H1 (cell line): ENCODE data around the gene ITPR1. TPM values are rescaled to one million over a fixed set of nuclear protein-coding genes. Genes with fewer than 3 reads are reported as not detected.

Source experiments
- CTCF ChIA-PET: fragments of 300-600 bp; sonication (Branson Sonifier 250); formaldehyde crosslinking; loops from one replicate; lab custom pipeline; 2021; ENCODE audit not compliant: partially characterized antibody; lab: Charles Lee
- POLR2A ChIA-PET: fragments of 300-600 bp; sonication (Branson Sonifier 250); formaldehyde crosslinking; loops from one replicate; lab custom pipeline; 2021; ENCODE audit warnings: inconsistent platforms; ENCODE audit not compliant: partially characterized antibody; lab: Charles Lee
- DNase-seq, 2 experiments: peaks; one replicate each; pipeline versions ENCODE4 v3.0.0 to v3.0.0-alpha.2; 2010 to 2022; ENCODE audit warnings: low spot score in 2 of 2, low read depth in 1 of 2, mixed read lengths in 1 of 2
- FAIRE-seq: peaks from 2 replicates; lab custom pipeline; 2011; peaks lifted over from hg19 to GRCh38; lab: Jason Lieb, UNC
- H2AFZ ChIP-seq: 2 replicates; pipeline ENCODE4 v1.8.1; 2012; ENCODE audit warnings: low read length, inconsistent platforms
- H2AK5ac ChIP-seq: 2 replicates; pipeline ENCODE4 v1.6.1; 2013; ENCODE audit warnings: low read depth, low read length
- H2BK120ac ChIP-seq: replicated peaks from 2 replicates; pipeline ENCODE3; 2013; ENCODE audit warnings: low read depth, low read length, inconsistent platforms
- H2BK12ac ChIP-seq: 2 replicates; pipeline ENCODE4 v1.6.1; 2013; ENCODE audit warnings: low read depth, low read length
- H2BK15ac ChIP-seq: 2 replicates; pipeline ENCODE4 v1.6.1; 2013; ENCODE audit warnings: low read length
- H2BK20ac ChIP-seq: 2 replicates; pipeline ENCODE4 v1.6.1; 2013; ENCODE audit warnings: low read length
- H2BK5ac ChIP-seq: 2 replicates; pipeline ENCODE4 v1.6.1; 2013; ENCODE audit warnings: low read depth, low read length
- H3K14ac ChIP-seq: 2 replicates; pipeline ENCODE4 v1.6.1; 2013; ENCODE audit warnings: inconsistent platforms; ENCODE audit not compliant: insufficient read length
- H3K18ac ChIP-seq: 2 replicates; pipeline ENCODE4 v1.6.1; 2013; ENCODE audit warnings: low read length; ENCODE audit errors: extremely low read depth
- H3K23ac ChIP-seq: 2 replicates; pipeline ENCODE4 v1.6.1; 2013; ENCODE audit warnings: inconsistent platforms; ENCODE audit not compliant: insufficient read length
- H3K23me2 ChIP-seq: 2 replicates; pipeline ENCODE4 v1.6.1; 2013; ENCODE audit warnings: low read depth, low read length
- H3K27ac ChIP-seq: 2 replicates; pipeline ENCODE4 v1.6.1; 2011; ENCODE audit warnings: low read depth, low read length, inconsistent platforms
- H3K27me3 ChIP-seq, 4 experiments: replicated peaks in 1 of 4; 1 replicate in 1 of 4; 2 replicates in 3 of 4; pipeline versions ENCODE4 v1.6.1 to v1.8.1; 2011 to 2013; ENCODE audit warnings: low read length in 3 of 4, mild to moderate bottlenecking in 3 of 4, inconsistent platforms in 2 of 4, mixed read lengths in 2 of 4, moderate library complexity in 1 of 4; ENCODE audit not compliant: control insufficient read depth in 3 of 4, insufficient read depth in 3 of 4; ENCODE audit errors: extremely low read depth in 1 of 4
- H3K36me3 ChIP-seq, 4 experiments: 2 replicates each; pipeline versions ENCODE4 v1.6.1 to v1.8.1; 2011 to 2013; ENCODE audit warnings: mild to moderate bottlenecking in 4 of 4, low read length in 3 of 4, moderate library complexity in 2 of 4, control low read depth in 1 of 4, inconsistent platforms in 1 of 4; ENCODE audit not compliant: insufficient read depth in 4 of 4, control insufficient read depth in 2 of 4
- H3K4ac ChIP-seq: replicated peaks from 2 replicates; pipeline ENCODE3; 2013; ENCODE audit warnings: low read length, low read depth, mixed read lengths, inconsistent platforms; ENCODE audit not compliant: insufficient read length
- H3K4me1 ChIP-seq, 4 experiments: replicated peaks in 1 of 4; 1 replicate in 1 of 4; 2 replicates in 3 of 4; pipeline versions ENCODE4 v1.6.1 to v1.8.1; 2011 to 2013; ENCODE audit warnings: low read length in 3 of 4, inconsistent platforms in 2 of 4, mixed read lengths in 1 of 4; ENCODE audit not compliant: insufficient read depth in 4 of 4, control insufficient read depth in 3 of 4
- H3K4me2 ChIP-seq, 2 experiments: 2 replicates each; pipeline versions ENCODE4 v1.6.1 to v1.8.1; 2011 to 2013; ENCODE audit warnings: low read depth in 2 of 2, low read length in 2 of 2, control low read depth in 1 of 2, inconsistent platforms in 1 of 2, mild to moderate bottlenecking in 1 of 2; ENCODE audit not compliant: insufficient read depth in 1 of 2
- H3K4me3 ChIP-seq, 4 experiments: fragments of 200-600, 300-600 bp in 1 of 4; sonication (generic), shearing (Covaris generic), sonication (Bioruptor Twin) in 1 of 4; 2 replicates each; pipeline versions ENCODE4 v1.5.1 to v1.8.1; 2011 to 2016; ENCODE audit warnings: low read length in 4 of 4, low read depth in 3 of 4, control low read depth in 2 of 4, inconsistent platforms in 2 of 4, mild to moderate bottlenecking in 2 of 4, mixed read lengths in 1 of 4, moderate library complexity in 1 of 4; ENCODE audit not compliant: insufficient read depth in 2 of 4; ENCODE audit errors: extremely low read depth in 1 of 4
- H3K56ac ChIP-seq: replicated peaks from 2 replicates; pipeline ENCODE3; 2013; ENCODE audit warnings: low read depth, mild to moderate bottlenecking, mixed read lengths, low read length, inconsistent platforms; ENCODE audit not compliant: insufficient read length
- H3K79me1 ChIP-seq: 2 replicates; pipeline ENCODE4 v1.6.1; 2013; ENCODE audit warnings: low read depth, low read length, control low read depth
- H3K79me2 ChIP-seq, 2 experiments: 2 replicates each; pipeline versions ENCODE4 v1.6.1 to v1.8.1; 2012 to 2013; ENCODE audit warnings: low read length in 2 of 2, mild to moderate bottlenecking in 2 of 2, inconsistent platforms in 1 of 2; ENCODE audit not compliant: insufficient read depth in 2 of 2, control insufficient read depth in 1 of 2
- H3K9ac ChIP-seq, 4 experiments: replicated peaks in 1 of 4; 1 replicate in 1 of 4; 2 replicates in 3 of 4; pipeline versions ENCODE4 v1.6.1 to v1.8.1; 2011 to 2013; ENCODE audit warnings: low read depth in 3 of 4, low read length in 3 of 4, control low read depth in 2 of 4, mild to moderate bottlenecking in 2 of 4, moderate library complexity in 2 of 4, inconsistent platforms in 1 of 4; ENCODE audit errors: extremely low read depth in 1 of 4
- H3K9me3 ChIP-seq, 2 experiments: 2 replicates each; pipeline versions ENCODE4 v1.6.1 to v1.8.1; 2012 to 2013; ENCODE audit warnings: mild to moderate bottlenecking in 2 of 2, moderate library complexity in 2 of 2, control low read depth in 1 of 2, inconsistent platforms in 1 of 2, low read depth in 1 of 2, low read length in 1 of 2, mixed read lengths in 1 of 2; ENCODE audit not compliant: insufficient read depth in 2 of 2
- H4K20me1 ChIP-seq, 2 experiments: replicated peaks in 1 of 2; 2 replicates each; pipeline versions ENCODE3 to v1.8.1; 2011 to 2013; ENCODE audit warnings: inconsistent platforms in 2 of 2, low read length in 2 of 2, mild to moderate bottlenecking in 1 of 2; ENCODE audit not compliant: insufficient read depth in 2 of 2, control insufficient read depth in 1 of 2
- H4K5ac ChIP-seq: 2 replicates; pipeline ENCODE4 v1.6.1; 2013; ENCODE audit warnings: low read length, low read depth, mixed read lengths, inconsistent platforms; ENCODE audit not compliant: insufficient read length
- H4K8ac ChIP-seq: 2 replicates; pipeline ENCODE4 v1.8.0; 2013; ENCODE audit warnings: mild to moderate bottlenecking, moderate library complexity, low read length, inconsistent platforms; ENCODE audit not compliant: insufficient read depth; ENCODE audit errors: extremely low read depth
- H4K91ac ChIP-seq: replicated peaks from 2 replicates; pipeline ENCODE3; 2013; ENCODE audit warnings: low read length, mixed read lengths, inconsistent platforms; ENCODE audit not compliant: insufficient read length
- ASH2L ChIP-seq: fragments of 200-600, 300-600 bp; sonication (generic); IDR thresholded peaks from one replicate; pipeline ENCODE4 v1.7.1; 2017; ENCODE audit warnings: low read length
- ATF2 ChIP-seq: IDR thresholded peaks from 2 replicates; pipeline ENCODE4 v1.6.1; 2012; ENCODE audit warnings: low read length, inconsistent platforms
- CREB1 ChIP-seq: IDR thresholded peaks from 2 replicates; pipeline ENCODE4 v1.6.1; 2012; ENCODE audit warnings: inconsistent platforms
- EP300 ChIP-seq, 2 experiments: IDR thresholded peaks; 1 replicate in 1 of 2; 2 replicates in 1 of 2; pipeline ENCODE4 v1.6.1; 2011 to 2012; ENCODE audit warnings: low read depth in 2 of 2, low read length in 2 of 2, mild to moderate bottlenecking in 2 of 2, borderline replicate concordance in 1 of 2, inconsistent platforms in 1 of 2, moderate library complexity in 1 of 2
- JUN ChIP-seq: IDR thresholded peaks from 2 replicates; pipeline ENCODE4 v1.6.1; 2011; ENCODE audit warnings: low read depth, mild to moderate bottlenecking, improper control_type of control experiment, low read length
- MAFK ChIP-seq: IDR thresholded peaks from 2 replicates; pipeline ENCODE4 v1.6.1; 2012; ENCODE audit warnings: low read depth, mild to moderate bottlenecking, improper control_type of control experiment, low read length
- USF2 ChIP-seq: IDR thresholded peaks from 2 replicates; pipeline ENCODE4 v1.6.1; 2011; ENCODE audit warnings: low read length, improper control_type of control experiment
- WGBS, 2 experiments: shearing (Covaris generic) in 1 of 2; methylation state at CpG; one replicate each; pipeline versions ENCODE4 v1.1.6 to v1.1.7; 2013 to 2015; ENCODE audit warnings: low lambda C conversion rate in 2 of 2, mixed read lengths in 2 of 2, inconsistent platforms in 1 of 2, low coverage in 1 of 2, missing lambda C conversion rate in 1 of 2; ENCODE audit not compliant: insufficient replicate concordance in 2 of 2, insufficient coverage in 1 of 2, insufficient read length in 1 of 2; ENCODE audit errors: extremely low coverage in 1 of 2, missing lambda C conversion rate in 1 of 2; 5-methylcytosine and 5-hydroxymethylcytosine counted together
- polyA plus RNA-seq, 7 experiments: library from polyadenylated mRNA; depleted of rRNA in 3 of 7; stranded (reverse) in 5 of 7; unstranded in 2 of 7; fragments of >200 nt in 5 of 7; fragments of 200-250 nt in 2 of 7; gene quantifications; 1 replicate in 5 of 7; 2 replicates in 1 of 7; 4 replicates in 1 of 7; pipeline versions ENCODE4 v1.2.1 to v1.2.3, GENCODE V29; 2011 to 2013; ENCODE audit warnings: missing spikeins in 2 of 7, mixed read lengths in 2 of 7
- total RNA-seq: library from RNA; stranded (reverse); fragmentation: NEBNext Ultra II Directional; extraction: Animal tissue kit (Norgen Biotek cat#: 25700); gene quantifications from 2 replicates; pipeline ENCODE4 v1.2.1, GENCODE V29; 2021

The ITPR1 gene
- total and polyA plus RNA-seq, 2 of the 8 experiments (the other 6 are each of a cell fraction or from before 2014, with no cell fraction given), result 2.5 to 16.3 TPM

- ChIA-PET POLR2A (interaction anchor here (0.6 to 4.6 kb wide), 37 partner anchors 8 to 695 kb away, joined by 3 to 91 read pairs (median 5); partner anchors contain the start of genes LRRN1 and SUMF1), CTCF (interaction anchor here (0.6 to 7.1 kb wide), 13 partner anchors 8 to 142 kb away, joined by 3 to 34 read pairs (median 3); no protein-coding TSS in a partner anchor)
- H2AFZ ChIP-seq, result 0 out of 2 replicates have a peak overlapping the region, but pooled peaks have one; percentile 76
- H4K91ac ChIP-seq, result no peak overlapping the region
- H3K36me3 ChIP-seq, result no peaks in the 10 kb centered on the region
- no peak overlapping the region for H2BK15ac ChIP-seq
- H4K8ac ChIP-seq, result peak overlapping the region; percentile 45; the same call in 1 of the 2 replicates
- no peak overlapping the region for H3K56ac ChIP-seq
- H3K9ac ChIP-seq, result peak overlapping the region in 1 of 4 experiments; percentile 12; a peak in 1 of 7 replicates
- peaks cover 0 to 3% (median 0%) of the 10 kb centered on the region in 4 experiments; a peak in 3 of 7 replicates for H3K4me1 ChIP-seq
- peaks cover 0 to 11% (median 5%) of the 10 kb centered on the region in 4 experiments; a peak in 5 of 7 replicates for H3K27me3 ChIP-seq
- no peak overlapping the region for H3K23ac ChIP-seq
- peaks cover 8% of the 10 kb centered on the region; the same call in 1 of the 2 replicates for H3K23me2 ChIP-seq
- no peak overlapping the region for H3K27ac ChIP-seq
- H3K18ac ChIP-seq, result no peak overlapping the region; the same call in 1 of the 2 replicates
- H3K9me3 ChIP-seq, result no peaks in the 10 kb centered on the region
- H3K79me2 ChIP-seq, result no peaks in the 10 kb centered on the region
- peaks cover 0 to 1% of the 10 kb centered on the region in 2 experiments for H4K20me1 ChIP-seq
- no peaks in the 10 kb centered on the region for H3K79me1 ChIP-seq
- H2BK5ac ChIP-seq, result no peak overlapping the region
- peak overlapping the region; percentile 80 to 93 for H3K4me2 ChIP-seq
- peak overlapping the region; percentile 53 to 88 (median 66) for H3K4me3 ChIP-seq
- DNase-seq (no peak), FAIRE-seq (no peak)
- H2AK5ac ChIP-seq, result no peak overlapping the region
- H2BK120ac ChIP-seq, result peak overlapping the region; percentile 1
- H2BK20ac ChIP-seq, result no peak overlapping the region
- 23% methylated on average over 28 of the region's 28 CpGs; no CpG with 5 or more reads in 1 of the 2 experiments for WGBS, 2 experiments
- H3K14ac ChIP-seq, result no peak overlapping the region
- H4K5ac ChIP-seq, result no peak overlapping the region
- no peak overlapping the region for H2BK12ac ChIP-seq
- no peak overlapping the region for H3K4ac ChIP-seq
- TF ChIP-seq EP300 (IDR thresholded peaks at IDR 0.05; ENCODE audit: borderline replicate concordance in 1 of 2, low read depth in 2 of 2, low read length in 2 of 2) (no peak), MAFK (no peak), ASH2L (peak; percentile 48), CREB1 (no peak), JUN (no peak), ATF2 (no peak), USF2 (no peak)
Measured at GRCh38 chr3:4493941-4494894, 1.1 kb downstream of the ITPR1 start.
